ENCODE data around the gene FBXL7. TPM values are rescaled to one million over a fixed set of nuclear protein-coding genes. Genes with fewer than 3 reads are reported as not detected.

FBXL7 gene
- total RNA-seq, 1 experiment from 2014 or later: not detected

DNA sequence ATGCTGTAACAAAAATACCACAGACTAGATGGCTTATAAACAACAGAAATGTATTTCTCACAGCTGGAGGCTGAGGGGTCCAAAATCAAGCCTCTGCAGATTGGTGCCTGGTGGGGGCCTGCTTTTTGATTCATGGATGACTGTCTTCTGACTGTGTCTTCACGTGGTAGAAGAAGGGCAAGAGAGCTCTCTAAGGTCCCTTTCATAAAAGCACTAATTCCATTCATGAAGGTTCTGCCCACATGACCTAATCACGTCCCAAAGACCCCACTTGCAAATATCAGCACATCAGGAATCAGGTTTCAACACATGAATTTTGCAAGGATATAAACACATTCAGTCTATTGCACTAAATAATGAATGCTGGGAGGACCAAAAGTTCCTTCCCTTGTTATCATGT is 401.2 kb downstream of the FBXL7 start:
- BruUV-seq (replicated peaks): no TSS peak
- Mint-ChIP-seq H3K9me3 (ENCODE audit: unreplicated experiment) (no peaks in the 10 kb centered on the region), H3K27ac (ENCODE audit: low read depth, unreplicated experiment) (no peak overlapping the region), H3K4me1 (ENCODE audit: insufficient read depth, unreplicated experiment) (no peaks in the 10 kb centered on the region), H3K36me3 (ENCODE audit: insufficient read depth, unreplicated experiment) (no peaks in the 10 kb centered on the region), H3K27me3 (ENCODE audit: insufficient read depth, unreplicated experiment) (no peaks in the 10 kb centered on the region), H3K4me3 (ENCODE audit: unreplicated experiment) (no peak overlapping the region)
- ChIA-PET POLR2A (no interaction called here), CTCF (interaction anchor here (0.6 to 0.7 kb wide), 2 partner anchors 77 to 679 kb away, joined by 3 read pairs; no protein-coding TSS in a partner anchor)
- intact Hi-C loops (cut with micrococcal nuclease): no loop called here
- DNase-seq (ENCODE audit: unreplicated experiment): no peak
- TF ChIP-seq, protein P1, sequence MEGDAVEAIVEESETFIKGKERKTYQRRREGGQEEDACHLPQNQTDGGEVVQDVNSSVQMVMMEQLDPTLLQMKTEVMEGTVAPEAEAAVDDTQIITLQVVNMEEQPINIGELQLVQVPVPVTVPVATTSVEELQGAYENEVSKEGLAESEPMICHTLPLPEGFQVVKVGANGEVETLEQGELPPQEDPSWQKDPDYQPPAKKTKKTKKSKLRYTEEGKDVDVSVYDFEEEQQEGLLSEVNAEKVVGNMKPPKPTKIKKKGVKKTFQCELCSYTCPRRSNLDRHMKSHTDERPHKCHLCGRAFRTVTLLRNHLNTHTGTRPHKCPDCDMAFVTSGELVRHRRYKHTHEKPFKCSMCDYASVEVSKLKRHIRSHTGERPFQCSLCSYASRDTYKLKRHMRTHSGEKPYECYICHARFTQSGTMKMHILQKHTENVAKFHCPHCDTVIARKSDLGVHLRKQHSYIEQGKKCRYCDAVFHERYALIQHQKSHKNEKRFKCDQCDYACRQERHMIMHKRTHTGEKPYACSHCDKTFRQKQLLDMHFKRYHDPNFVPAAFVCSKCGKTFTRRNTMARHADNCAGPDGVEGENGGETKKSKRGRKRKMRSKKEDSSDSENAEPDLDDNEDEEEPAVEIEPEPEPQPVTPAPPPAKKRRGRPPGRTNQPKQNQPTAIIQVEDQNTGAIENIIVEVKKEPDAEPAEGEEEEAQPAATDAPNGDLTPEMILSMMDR (IDR thresholded peaks at IDR 0.05; ENCODE audit: unreplicated experiment): no peak

DNA sequence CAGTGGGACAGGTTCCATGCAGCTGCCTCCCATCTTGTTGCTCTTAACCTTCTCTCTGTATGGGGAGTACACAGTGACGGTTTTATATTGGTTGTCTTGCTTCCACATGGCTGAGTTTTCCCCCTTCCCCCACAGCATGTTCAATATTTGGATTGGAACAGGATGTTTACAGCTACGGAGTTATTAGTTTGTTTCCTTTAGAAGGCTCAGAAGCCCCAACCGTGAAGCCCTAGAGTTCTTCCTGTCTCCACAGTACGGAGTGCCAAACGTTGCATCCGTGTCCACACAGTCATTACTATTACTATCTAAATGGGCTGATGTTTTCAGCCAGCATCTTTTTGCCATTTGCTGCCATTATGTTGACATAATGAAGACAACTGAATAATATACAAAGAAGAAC is 402.1 kb downstream of the FBXL7 start:
- Mint-ChIP-seq H3K4me1 (ENCODE audit: insufficient read depth, unreplicated experiment) (no peaks in the 10 kb centered on the region), H3K27me3 (ENCODE audit: insufficient read depth, unreplicated experiment) (no peaks in the 10 kb centered on the region), H3K27ac (ENCODE audit: low read depth, unreplicated experiment) (no peak overlapping the region), H3K4me3 (ENCODE audit: unreplicated experiment) (no peak overlapping the region), H3K9me3 (ENCODE audit: unreplicated experiment) (no peaks in the 10 kb centered on the region), H3K36me3 (ENCODE audit: insufficient read depth, unreplicated experiment) (no peaks in the 10 kb centered on the region)
- POLR2A ChIA-PET: no interaction called here
- no peak for DNase-seq (ENCODE audit: unreplicated experiment)
- intact Hi-C loops (cut with micrococcal nuclease): no loop called here
- TF ChIP-seq, protein P1 (IDR thresholded peaks at IDR 0.05; ENCODE audit: unreplicated experiment): no peak
- BruUV-seq (replicated peaks): no TSS peak
- CTCF ChIA-PET: interaction anchor here (0.8 kb wide), 1 partner anchor 1925 kb away, joined by 3 read pairs; no protein-coding TSS in a partner anchor

DNA sequence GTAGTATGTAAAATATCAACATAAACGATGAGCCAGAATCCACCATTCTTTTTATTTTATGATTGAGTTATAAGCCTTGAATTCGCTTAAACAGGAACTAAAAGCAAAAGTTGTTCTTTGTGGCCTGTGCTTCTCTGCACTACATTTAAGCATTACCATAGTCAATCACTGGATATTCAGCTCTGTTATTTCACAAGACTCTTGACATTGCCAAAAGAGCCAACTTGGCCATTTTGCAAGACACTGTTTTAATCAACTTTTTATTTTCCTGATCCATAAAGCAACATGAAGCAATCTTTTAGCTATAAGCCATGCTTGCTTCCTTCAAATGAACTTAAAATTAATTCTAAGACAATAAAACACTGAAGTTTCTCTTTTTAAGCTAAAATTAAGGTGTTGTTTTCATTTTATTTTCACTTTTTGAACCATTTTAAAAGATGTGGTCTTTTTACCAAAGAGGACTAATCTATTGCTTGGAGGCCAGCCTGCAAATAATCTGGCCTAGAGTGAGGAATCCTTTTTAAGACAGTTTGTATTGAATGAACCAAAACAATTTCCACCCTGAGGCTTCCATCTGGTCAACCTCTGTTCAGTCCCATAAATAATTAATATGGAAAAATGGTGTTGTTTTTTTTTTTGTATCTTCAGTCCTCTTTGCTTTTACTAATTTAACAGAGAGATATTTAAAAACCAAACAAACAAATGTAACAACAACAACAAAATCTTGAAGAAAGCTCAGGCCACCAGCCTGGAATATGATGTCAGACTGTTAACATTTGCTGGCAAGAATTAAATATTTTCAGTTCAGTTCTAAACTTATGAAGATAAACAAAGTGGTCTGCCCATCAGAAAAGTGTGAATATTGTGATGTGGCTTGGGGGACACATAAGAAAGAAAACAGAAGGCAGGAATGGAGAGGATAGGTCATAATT is 405.2 kb downstream of the FBXL7 start:
- intact Hi-C loops (cut with micrococcal nuclease): no loop called here
- Mint-ChIP-seq H3K27ac (ENCODE audit: low read depth, unreplicated experiment) (no peak overlapping the region), H3K27me3 (ENCODE audit: insufficient read depth, unreplicated experiment) (no peaks in the 10 kb centered on the region), H3K36me3 (ENCODE audit: insufficient read depth, unreplicated experiment) (no peaks in the 10 kb centered on the region), H3K9me3 (ENCODE audit: unreplicated experiment) (no peaks in the 10 kb centered on the region), H3K4me1 (ENCODE audit: insufficient read depth, unreplicated experiment) (no peaks in the 10 kb centered on the region), H3K4me3 (ENCODE audit: unreplicated experiment) (no peak overlapping the region)
- BruUV-seq (replicated peaks): no TSS peak
- POLR2A ChIA-PET: no interaction called here
- TF ChIP-seq, protein P1 (IDR thresholded peaks at IDR 0.05; ENCODE audit: unreplicated experiment): no peak
- DNase-seq (ENCODE audit: unreplicated experiment): no peak
- CTCF ChIA-PET: no interaction called here

DNA sequence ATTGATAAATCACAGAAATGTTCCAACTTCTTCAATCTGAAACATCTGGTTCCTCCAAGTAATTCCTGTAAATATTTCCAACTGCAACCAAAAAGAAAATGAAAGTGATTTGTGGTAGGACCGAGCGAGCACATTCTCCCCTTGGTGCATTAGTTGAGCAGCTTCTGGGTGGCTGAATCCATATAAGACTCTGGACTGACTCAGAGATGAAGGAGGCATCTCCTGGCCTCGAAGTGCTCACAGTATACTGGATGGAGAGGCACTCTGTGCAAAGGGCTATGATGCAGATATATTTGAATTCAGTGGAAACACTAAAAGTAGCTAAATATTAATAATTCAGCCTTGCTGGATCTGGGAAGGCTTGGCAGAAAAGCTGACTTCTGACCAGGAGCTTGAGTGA is 414.7 kb downstream of the FBXL7 start:
- no peak for DNase-seq (ENCODE audit: unreplicated experiment)
- peak overlapping the region; percentile 65 for H3K4me3 Mint-ChIP-seq (ENCODE audit: unreplicated experiment)

More for the DNA sequence above, 414.7 kb downstream of the FBXL7 start:
- ChIA-PET CTCF (no interaction called here), POLR2A (no interaction called here)
- H3K27ac Mint-ChIP-seq (ENCODE audit: low read depth, unreplicated experiment): no peak overlapping the region
- H3K9me3 Mint-ChIP-seq (ENCODE audit: unreplicated experiment): no peaks in the 10 kb centered on the region
- no peaks in the 10 kb centered on the region for H3K4me1 Mint-ChIP-seq (ENCODE audit: insufficient read depth, unreplicated experiment)
- no peaks in the 10 kb centered on the region for H3K27me3 Mint-ChIP-seq (ENCODE audit: insufficient read depth, unreplicated experiment)
- intact Hi-C loops (cut with micrococcal nuclease): no loop called here
- BruUV-seq (replicated peaks): no TSS peak
- no peaks in the 10 kb centered on the region for H3K36me3 Mint-ChIP-seq (ENCODE audit: insufficient read depth, unreplicated experiment)
- TF ChIP-seq, protein P1 (IDR thresholded peaks at IDR 0.05; ENCODE audit: unreplicated experiment): no peak
